Smooth muscle cell (in vitro differentiated cells): Measurements from ENCODE around the gene ZNF324. TPM values are rescaled to one million over a fixed set of nuclear protein-coding genes. Genes with fewer than 3 reads are reported as not detected.

Experiments used
- DNase-seq: peaks from one replicate; lab custom pipeline; 2025; ENCODE audit not compliant: unreplicated experiment; lab: John Stamatoyannopoulos, UW
- H2AFZ ChIP-seq: fragments of 200-600 bp; sonication (generic); 2 replicates; pipeline ENCODE4 v1.6.0; 2016; ENCODE audit warnings: antibody characterized with exemption, low read depth, mild to moderate bottlenecking
- H3F3A ChIP-seq: fragments of 200-600 bp; sonication (generic); 2 replicates; pipeline ENCODE4 v1.6.0; 2017; ENCODE audit warnings: antibody characterized with exemption, low read depth
- H3K27ac ChIP-seq: fragments of 200-600 bp; sonication (generic); 2 replicates; pipeline ENCODE4 v1.5.1; 2016; ENCODE audit warnings: low read depth, mild to moderate bottlenecking
- H3K27me3 ChIP-seq: fragments of 200-600 bp; sonication (generic); 2 replicates; pipeline ENCODE4 v1.6.1; 2016; ENCODE audit warnings: low read depth, mild to moderate bottlenecking
- H3K36me3 ChIP-seq: fragments of 200-600 bp; sonication (generic); 2 replicates; pipeline ENCODE4 v1.5.1; 2016; ENCODE audit warnings: low read depth
- H3K4me1 ChIP-seq: fragments of 200-600 bp; sonication (generic); 2 replicates; pipeline ENCODE4 v1.5.1; 2016; ENCODE audit warnings: low read depth
- H3K4me2 ChIP-seq: fragments of 200-600 bp; sonication (generic); 2 replicates; pipeline ENCODE4 v1.6.0; 2016; ENCODE audit warnings: mild to moderate bottlenecking
- H3K4me3 ChIP-seq: fragments of 200-600 bp; sonication (generic); 2 replicates; pipeline ENCODE4 v1.5.1; 2016; ENCODE audit warnings: mild to moderate bottlenecking
- H3K79me2 ChIP-seq: fragments of 200-600 bp; sonication (generic); 2 replicates; pipeline ENCODE4 v1.6.0; 2016; ENCODE audit warnings: low read depth, mild to moderate bottlenecking
- H3K9ac ChIP-seq: fragments of 200-600 bp; sonication (generic); 2 replicates; pipeline ENCODE4 v1.6.0; 2016; ENCODE audit warnings: low read depth
- H3K9me3 ChIP-seq: fragments of 200-600 bp; sonication (generic); replicated peaks from 2 replicates; pipeline ENCODE4 v1.5.1; 2016; ENCODE audit warnings: low read depth
- H4K20me1 ChIP-seq: fragments of 200-600 bp; sonication (generic); 2 replicates; pipeline ENCODE4 v1.6.0; 2016; ENCODE audit warnings: low read depth
- WGBS: methylation state at CpG from one replicate; pipeline ENCODE4 v1.1.7; 2016; ENCODE audit warnings: low lambda C conversion rate; 5-methylcytosine and 5-hydroxymethylcytosine counted together
- polyA plus RNA-seq: library from polyadenylated mRNA; unstranded; fragments of >200 nt; fragmentation: Nextera tagmentation; extraction: Ambion mirVana; gene quantifications from 2 replicates; pipeline ENCODE4 v1.2.1, GENCODE V29; 2016
- total RNA-seq: library from RNA; depleted of rRNA; stranded (reverse); fragments of >200 nt; gene quantifications from 2 replicates; pipeline ENCODE4 v1.2.3, GENCODE V29; 2014
- TF ChIP-seq, protein P1 (sequence below): fragments of 200-600 bp; sonication (generic); IDR thresholded peaks from 2 replicates; pipeline ENCODE4 v1.5.1; 2017; ENCODE audit warnings: borderline replicate concordance, mild to moderate bottlenecking, antibody characterized with exemption; ENCODE audit not compliant: insufficient read depth, poor library complexity, severe bottlenecking

The ZNF324 gene
- 4.4 and 8.8 TPM in 2 replicates for total RNA-seq
- polyA plus RNA-seq, result 9.0 and 10.2 TPM in 2 replicates

DNA sequence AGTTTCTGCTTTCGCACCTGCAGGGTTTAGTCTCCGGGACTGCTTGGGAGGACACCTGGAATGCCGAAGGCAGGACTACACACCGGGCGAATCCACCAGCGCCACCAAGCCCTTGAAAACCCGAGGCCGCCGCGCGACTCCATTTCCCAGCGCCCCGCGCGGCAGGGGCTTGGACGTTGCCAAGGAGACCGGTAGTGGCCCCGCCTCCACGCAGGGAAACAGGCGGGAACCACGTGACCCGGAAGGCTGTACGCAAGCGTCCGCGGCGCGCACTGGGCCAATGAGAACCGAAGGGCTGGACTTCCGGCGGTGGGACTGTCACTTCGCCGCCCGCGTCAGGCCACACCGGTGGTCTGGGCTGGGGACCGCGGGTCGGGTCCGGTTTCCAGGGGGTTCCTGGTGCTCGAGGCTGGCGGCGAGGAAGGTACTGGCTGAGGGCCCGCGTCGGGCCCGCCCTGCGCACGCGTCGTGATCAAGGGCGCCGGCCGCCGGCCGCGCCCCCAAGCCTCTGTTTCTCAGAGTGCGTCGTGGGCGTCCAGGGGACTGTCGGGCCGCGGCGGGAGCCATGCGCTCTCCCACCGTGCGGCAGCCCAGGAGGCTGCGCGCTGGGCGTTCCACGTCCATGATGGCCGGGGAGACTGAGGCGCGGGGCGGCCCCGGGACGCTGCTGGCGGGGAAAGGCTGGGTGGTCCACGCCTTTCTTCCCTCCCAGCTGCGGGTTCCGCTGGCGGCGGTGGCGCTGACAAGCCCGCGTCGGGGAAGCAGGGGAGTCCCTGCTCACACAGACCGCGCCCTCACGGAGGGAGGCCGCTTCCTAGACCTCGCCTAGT lies at the start of gene ZNF324:
Gene ZNF324 (plus strand): TSS at position 321 of the 830 bp plus-strand sequence. CDS start 2,106 bp downstream, outside the sequence.
- WGBS, result 1% methylated on average over 83 of the region's 92 CpGs
- peaks cover 12% of the 10 kb centered on the region for H3K79me2 ChIP-seq
- H3K9me3 ChIP-seq, result no peaks in the 10 kb centered on the region
- H3K4me2 ChIP-seq, result peak within 1 kb of the TSS; percentile 93
- no peaks in the 10 kb centered on the region for H3F3A ChIP-seq
- H3K9ac ChIP-seq, result peak within 1 kb of the TSS; percentile 88
- peak; percentile 88 for DNase-seq
- H3K27me3 ChIP-seq, result no peaks in the 10 kb centered on the region
- TF ChIP-seq, protein P1, sequence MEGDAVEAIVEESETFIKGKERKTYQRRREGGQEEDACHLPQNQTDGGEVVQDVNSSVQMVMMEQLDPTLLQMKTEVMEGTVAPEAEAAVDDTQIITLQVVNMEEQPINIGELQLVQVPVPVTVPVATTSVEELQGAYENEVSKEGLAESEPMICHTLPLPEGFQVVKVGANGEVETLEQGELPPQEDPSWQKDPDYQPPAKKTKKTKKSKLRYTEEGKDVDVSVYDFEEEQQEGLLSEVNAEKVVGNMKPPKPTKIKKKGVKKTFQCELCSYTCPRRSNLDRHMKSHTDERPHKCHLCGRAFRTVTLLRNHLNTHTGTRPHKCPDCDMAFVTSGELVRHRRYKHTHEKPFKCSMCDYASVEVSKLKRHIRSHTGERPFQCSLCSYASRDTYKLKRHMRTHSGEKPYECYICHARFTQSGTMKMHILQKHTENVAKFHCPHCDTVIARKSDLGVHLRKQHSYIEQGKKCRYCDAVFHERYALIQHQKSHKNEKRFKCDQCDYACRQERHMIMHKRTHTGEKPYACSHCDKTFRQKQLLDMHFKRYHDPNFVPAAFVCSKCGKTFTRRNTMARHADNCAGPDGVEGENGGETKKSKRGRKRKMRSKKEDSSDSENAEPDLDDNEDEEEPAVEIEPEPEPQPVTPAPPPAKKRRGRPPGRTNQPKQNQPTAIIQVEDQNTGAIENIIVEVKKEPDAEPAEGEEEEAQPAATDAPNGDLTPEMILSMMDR, result no peak
- no peaks in the 10 kb centered on the region for H3K36me3 ChIP-seq
- peaks cover 17% of the 10 kb centered on the region for H4K20me1 ChIP-seq
- no peaks in the 10 kb centered on the region for H3K4me1 ChIP-seq
- H3K4me3 ChIP-seq, result peak within 1 kb of the TSS; percentile 87
- H3K27ac ChIP-seq, result peak within 1 kb of the TSS; percentile 90
- peak within 1 kb of the TSS; percentile 87 for H2AFZ ChIP-seq

DNA sequence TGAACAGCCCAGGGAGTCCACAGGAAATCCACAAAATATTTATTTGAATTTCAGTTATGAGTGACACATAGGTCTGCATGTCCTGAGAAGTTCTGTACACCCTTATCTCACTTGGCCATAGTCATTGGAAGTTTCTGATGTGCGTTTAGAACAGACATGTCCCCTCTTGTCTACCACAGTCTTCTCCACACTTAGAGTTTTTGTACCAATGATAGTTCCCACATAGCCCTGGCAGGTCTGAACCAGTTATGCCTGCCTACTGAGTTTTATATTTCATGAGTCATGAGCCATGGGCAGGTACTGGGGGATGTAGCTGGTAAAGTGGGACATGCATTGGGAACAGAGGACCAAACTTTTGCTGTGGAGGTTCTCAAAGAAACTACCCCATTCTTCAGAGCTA lies 38.3 kb upstream of the ZNF324 start:
- Histone ChIP-seq H3K4me3 (no peak overlapping the region), H3K79me2 (no peaks in the 10 kb centered on the region), H2AFZ (no peak overlapping the region), H3K27ac (no peak overlapping the region), H4K20me1 (no peaks in the 10 kb centered on the region), H3F3A (no peaks in the 10 kb centered on the region), H3K4me2 (no peak overlapping the region), H3K4me1 (no peaks in the 10 kb centered on the region), H3K9me3 (peaks cover 7% of the 10 kb centered on the region), H3K36me3 (peaks cover 5% of the 10 kb centered on the region), H3K27me3 (no peaks in the 10 kb centered on the region), H3K9ac (no peak overlapping the region)
- WGBS, result 59% methylated on average over 1 of the region's 1 CpG
- no peak for DNase-seq
- TF ChIP-seq, protein P1, result no peak

DNA sequence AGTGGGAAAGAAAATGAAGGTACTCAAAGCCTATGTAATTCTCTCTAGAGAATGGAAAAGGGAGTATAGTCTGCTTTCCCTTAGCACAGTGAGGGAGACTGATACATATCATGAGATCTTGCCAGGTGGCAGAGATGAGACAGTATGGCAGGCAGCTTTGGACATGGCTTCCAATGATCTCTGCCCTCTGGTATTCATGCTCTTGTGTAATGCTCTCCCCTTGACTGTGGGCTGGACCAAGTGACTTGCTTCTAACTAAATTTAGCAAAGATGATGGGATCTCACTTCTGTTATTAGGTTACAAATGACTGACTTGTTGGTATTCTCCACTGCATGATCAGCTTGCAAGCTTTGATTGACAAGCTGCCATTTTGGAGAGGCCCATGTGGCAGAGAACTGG lies 37.1 kb upstream of the ZNF324 start:
- H3K4me3 ChIP-seq, result no peak overlapping the region
- no peaks in the 10 kb centered on the region for H3K27me3 ChIP-seq
- H2AFZ ChIP-seq, result no peak overlapping the region
- H3K4me2 ChIP-seq, result no peak overlapping the region
- no peak for DNase-seq
- no peaks in the 10 kb centered on the region for H4K20me1 ChIP-seq
- H3K79me2 ChIP-seq, result no peaks in the 10 kb centered on the region
- TF ChIP-seq, protein P1, result no peak
- H3K36me3 ChIP-seq, result peaks cover 12% of the 10 kb centered on the region
- no peak overlapping the region for H3K27ac ChIP-seq
- H3K9me3 ChIP-seq, result peaks cover 19% of the 10 kb centered on the region
- H3K4me1 ChIP-seq, result no peaks in the 10 kb centered on the region
- no peaks in the 10 kb centered on the region for H3F3A ChIP-seq
- H3K9ac ChIP-seq, result no peak overlapping the region
